Endodermal cell (in vitro differentiated cells): Measurements from ENCODE around the gene SFT2D1. TPM values are rescaled to one million over a fixed set of nuclear protein-coding genes. Genes with fewer than 3 reads are reported as not detected.
"Not testable (repeated sequence)": the region's sequence is repeated elsewhere in the genome, so short reads cannot be mapped to it uniquely, and the experiment has no call there.

ENCODE experiments used
- DNase-seq: peaks from one replicate; pipeline ENCODE4 v3.0.0-alpha.2; 2017
- H3K27ac ChIP-seq: 2 replicates; pipeline ENCODE4 v1.5.1; 2013; ENCODE audit warnings: mild to moderate bottlenecking, low read depth, low read length, moderate library complexity
- H3K27me3 ChIP-seq: 2 replicates; pipeline ENCODE4 v1.6.1; 2013; ENCODE audit warnings: mild to moderate bottlenecking, low read length, moderate library complexity; ENCODE audit not compliant: insufficient read depth, control insufficient read depth, poor library complexity, severe bottlenecking
- H3K36me3 ChIP-seq: 2 replicates; pipeline ENCODE4 v1.7.0; 2013; ENCODE audit warnings: mild to moderate bottlenecking, low read length, moderate library complexity; ENCODE audit not compliant: control insufficient read depth, insufficient read depth
- H3K4me1 ChIP-seq: one replicate; pipeline ENCODE4 v1.7.0; 2013; ENCODE audit warnings: low read length; ENCODE audit not compliant: control insufficient read depth, insufficient read depth
- H3K4me3 ChIP-seq: 2 replicates; pipeline ENCODE4 v1.5.1; 2013; ENCODE audit warnings: mild to moderate bottlenecking, low read length, moderate library complexity
- H3K9ac ChIP-seq: 2 replicates; pipeline ENCODE4 v1.6.1; 2013; ENCODE audit warnings: mild to moderate bottlenecking, low read length, moderate library complexity; ENCODE audit not compliant: poor library complexity, severe bottlenecking; ENCODE audit errors: extremely low read depth
- H3K9me3 ChIP-seq: 2 replicates; pipeline ENCODE4 v1.6.1; 2013; ENCODE audit warnings: mild to moderate bottlenecking, low read length, moderate library complexity; ENCODE audit not compliant: control insufficient read depth
- H3K27ac Mint-ChIP-seq: 2 replicates; pipeline ENCODE4 v1.8.0; 2020; ENCODE audit warnings: mixed read lengths
- H3K27me3 Mint-ChIP-seq: 2 replicates; pipeline ENCODE4 v1.8.0; 2021; ENCODE audit warnings: mild to moderate bottlenecking, mixed read lengths; ENCODE audit not compliant: insufficient read depth
- H3K36me3 Mint-ChIP-seq: 2 replicates; pipeline ENCODE4 v1.8.0; 2020; ENCODE audit warnings: low read depth, mixed read lengths
- H3K4me1 Mint-ChIP-seq: 2 replicates; pipeline ENCODE4 v1.8.0; 2020; ENCODE audit warnings: mixed read lengths
- H3K4me3 Mint-ChIP-seq: 2 replicates; pipeline ENCODE4 v1.8.0; 2020; ENCODE audit warnings: mild to moderate bottlenecking, moderate library complexity, mixed read lengths
- H3K9me3 Mint-ChIP-seq: 2 replicates; pipeline ENCODE4 v1.8.0; 2020; ENCODE audit warnings: mild to moderate bottlenecking, mixed read lengths
- WGBS, 2 experiments: methylation state at CpG; one replicate each; pipeline versions ENCODE4 v1.1.5 to v1.1.7; 2013; ENCODE audit warnings: missing lambda C conversion rate in 2 of 2, mixed read lengths in 1 of 2; ENCODE audit not compliant: insufficient coverage in 1 of 2, insufficient read length in 1 of 2; 5-methylcytosine and 5-hydroxymethylcytosine counted together
- total RNA-seq, 2 donors: library from RNA; stranded (reverse); fragmentation: NEBNext Ultra II Directional in 1 of 2; extraction: Animal tissue kit (Norgen Biotek cat#: 25700) in 1 of 2; gene quantifications; 2 replicates in 1 of 2; 3 replicates in 1 of 2; pipeline ENCODE4 v1.2.1, GENCODE V29; 2021
- TF ChIP-seq, protein P1 (sequence below): fragments of 200-600 bp; sonication (generic); conservative IDR thresholded peaks from 2 replicates; pipeline ENCODE4 v1.5.0; 2021; ENCODE audit warnings: antibody characterized with exemption, mild to moderate bottlenecking

SFT2D1 gene
- total RNA-seq, 2 donors from 2014 or later = 42.4 to 53.9 TPM

DNA sequence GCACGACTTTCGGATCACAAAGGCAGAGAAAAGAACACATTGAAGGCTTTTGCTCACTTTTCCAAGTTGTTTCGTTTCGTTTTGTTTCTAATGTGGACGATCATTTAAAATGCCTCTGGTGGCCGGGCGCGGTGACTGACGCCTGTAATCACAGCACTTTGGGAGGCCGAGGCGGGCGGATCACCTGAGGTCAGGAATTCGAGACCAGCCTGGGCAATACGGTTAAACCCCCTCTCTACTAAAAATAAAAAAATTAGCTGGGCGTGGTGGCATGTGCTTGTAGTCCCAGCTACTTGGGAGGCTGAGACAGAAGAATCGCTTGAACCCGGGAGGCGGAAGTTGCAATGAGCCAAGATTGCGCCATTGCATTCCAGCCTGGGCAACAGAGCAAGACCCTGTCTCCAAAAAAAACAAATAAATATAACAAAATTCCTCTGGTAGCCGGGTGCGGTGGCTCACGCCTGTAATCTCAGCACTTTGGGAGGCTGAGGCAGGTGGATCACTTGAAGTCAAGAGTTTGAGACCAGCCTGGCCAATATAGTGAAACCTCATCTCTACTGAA lies 41.5 kb upstream of the SFT2D1 start:
- not testable (repeated sequence) for H3K4me1 ChIP-seq, H3K9me3 Mint-ChIP-seq, DNase-seq, H3K4me1 Mint-ChIP-seq, H3K27me3 Mint-ChIP-seq, H3K36me3 Mint-ChIP-seq, H3K36me3 ChIP-seq, H3K27me3 ChIP-seq, H3K9me3 ChIP-seq
- H3K9ac ChIP-seq = peak overlapping the region; percentile 81
- H3K4me3 ChIP-seq = peak overlapping the region; percentile 93
- Mint-ChIP-seq H3K27ac (peak overlapping the region; percentile 95), H3K4me3 (peak overlapping the region; percentile 74)
- TF ChIP-seq, protein P1, sequence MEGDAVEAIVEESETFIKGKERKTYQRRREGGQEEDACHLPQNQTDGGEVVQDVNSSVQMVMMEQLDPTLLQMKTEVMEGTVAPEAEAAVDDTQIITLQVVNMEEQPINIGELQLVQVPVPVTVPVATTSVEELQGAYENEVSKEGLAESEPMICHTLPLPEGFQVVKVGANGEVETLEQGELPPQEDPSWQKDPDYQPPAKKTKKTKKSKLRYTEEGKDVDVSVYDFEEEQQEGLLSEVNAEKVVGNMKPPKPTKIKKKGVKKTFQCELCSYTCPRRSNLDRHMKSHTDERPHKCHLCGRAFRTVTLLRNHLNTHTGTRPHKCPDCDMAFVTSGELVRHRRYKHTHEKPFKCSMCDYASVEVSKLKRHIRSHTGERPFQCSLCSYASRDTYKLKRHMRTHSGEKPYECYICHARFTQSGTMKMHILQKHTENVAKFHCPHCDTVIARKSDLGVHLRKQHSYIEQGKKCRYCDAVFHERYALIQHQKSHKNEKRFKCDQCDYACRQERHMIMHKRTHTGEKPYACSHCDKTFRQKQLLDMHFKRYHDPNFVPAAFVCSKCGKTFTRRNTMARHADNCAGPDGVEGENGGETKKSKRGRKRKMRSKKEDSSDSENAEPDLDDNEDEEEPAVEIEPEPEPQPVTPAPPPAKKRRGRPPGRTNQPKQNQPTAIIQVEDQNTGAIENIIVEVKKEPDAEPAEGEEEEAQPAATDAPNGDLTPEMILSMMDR = peak; percentile 63
- 41 to 57% methylated on average over 12 to 22 of the region's 22 CpGs for WGBS, 2 experiments
- peak overlapping the region; percentile 67 for H3K27ac ChIP-seq

DNA sequence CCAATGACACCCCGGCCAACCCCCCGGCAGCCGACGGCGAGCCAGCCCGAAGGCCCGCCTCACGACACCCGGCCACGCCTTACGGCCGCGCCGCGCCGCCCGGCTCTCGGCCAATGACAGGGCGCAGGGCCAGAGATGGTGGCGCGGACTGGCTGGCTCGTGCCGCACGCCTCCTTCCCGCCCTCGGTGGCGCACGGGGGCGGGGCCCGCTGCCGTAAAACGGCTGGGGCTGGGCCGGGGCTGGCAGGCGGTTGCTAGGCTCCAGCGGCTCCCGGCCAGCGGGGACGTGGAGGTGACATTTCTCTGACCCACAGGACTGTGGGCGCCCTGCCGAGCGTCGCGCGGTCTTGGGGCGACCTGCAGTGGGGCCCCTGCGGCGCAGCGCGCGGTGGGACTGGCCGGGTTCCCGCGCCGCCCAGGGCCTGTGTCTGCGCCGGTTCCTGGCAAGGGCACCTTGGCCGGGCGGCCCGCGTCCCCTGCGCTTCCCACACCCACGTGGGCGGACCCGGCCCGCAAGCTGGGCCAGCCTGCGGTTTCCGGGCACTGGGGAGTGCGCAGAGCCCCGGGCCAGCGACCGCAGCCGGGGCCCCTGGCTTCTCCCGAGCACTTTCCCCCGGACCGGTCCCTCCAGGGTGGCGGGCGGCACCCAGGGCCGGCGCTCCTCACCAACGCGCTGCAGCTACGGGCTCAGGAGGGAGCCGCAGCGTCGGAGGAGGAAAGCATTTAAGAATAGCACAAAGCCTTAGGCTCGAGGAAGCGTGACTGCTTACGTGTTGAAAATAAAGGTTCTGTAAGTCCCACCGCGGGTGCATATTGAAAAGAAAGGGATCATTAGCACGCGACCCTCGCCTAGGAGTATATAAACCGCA lies 40.8 kb upstream of the SFT2D1 start, which contains the start of gene MPC1:
TSS of gene MPC1 (minus strand) at position 8 of the 869 bp plus-strand sequence. CDS start 64 bp downstream, outside the sequence.
- WGBS, 2 experiments = 0% methylated on average over 74 to 94 of the region's 94 CpGs

DNA sequence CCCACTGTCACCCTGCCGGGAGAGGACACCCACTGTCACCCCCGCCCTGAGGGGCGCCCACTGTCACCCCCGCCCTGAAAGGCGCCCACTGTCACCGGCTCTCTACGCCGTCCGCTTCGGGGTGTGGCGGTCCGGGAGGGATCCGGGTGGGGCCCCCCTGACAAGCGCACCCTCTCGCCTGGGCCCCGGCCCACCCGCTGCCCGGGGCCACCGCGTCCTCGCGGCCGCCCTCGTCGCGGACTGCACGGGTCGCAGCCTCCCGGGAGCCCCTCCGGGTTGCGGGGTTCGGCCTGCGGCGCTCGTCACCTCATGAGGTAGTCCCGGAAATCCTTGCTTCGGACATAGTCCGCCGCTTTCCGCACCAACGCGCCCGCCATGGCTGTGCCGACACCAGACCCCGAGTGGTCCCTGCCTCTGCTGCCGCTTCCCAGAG lies 40.2 kb upstream of the SFT2D1 start:
- Mint-ChIP-seq H3K27ac (no peak overlapping the region), H3K9me3 (no peaks in the 10 kb centered on the region), H3K36me3 (no peaks in the 10 kb centered on the region), H3K4me3 (peak overlapping the region; percentile 74), H3K27me3 (no peaks in the 10 kb centered on the region), H3K4me1 (no peaks in the 10 kb centered on the region)
- TF ChIP-seq, protein P1 = no peak
- Histone ChIP-seq H3K9ac (peak overlapping the region; percentile 34), H3K27me3 (peaks cover 5% of the 10 kb centered on the region), H3K36me3 (no peaks in the 10 kb centered on the region), H3K4me1 (no peaks in the 10 kb centered on the region), H3K9me3 (no peaks in the 10 kb centered on the region), H3K27ac (no peak overlapping the region), H3K4me3 (peak overlapping the region; percentile 93)
- no peak for DNase-seq
- 0% methylated on average over 13 to 46 of the region's 46 CpGs for WGBS, 2 experiments

More for the DNA sequence above, 40.8 kb upstream of the SFT2D1 start, which contains the start of gene MPC1:
- H3K9ac ChIP-seq = peak within 1 kb of the TSS; percentile 81
- H3K27ac ChIP-seq = peak within 1 kb of the TSS; percentile 67
- peak within 1 kb of the TSS; percentile 93 for H3K4me3 ChIP-seq
- Mint-ChIP-seq H3K4me3 (peak within 1 kb of the TSS; percentile 74), H3K36me3 (no peaks in the 10 kb centered on the region), H3K9me3 (no peaks in the 10 kb centered on the region), H3K4me1 (no peaks in the 10 kb centered on the region), H3K27me3 (no peaks in the 10 kb centered on the region), H3K27ac (peak within 1 kb of the TSS; percentile 95)
- TF ChIP-seq, protein P1 = no peak
- peak; percentile 98 for DNase-seq
- H3K4me1 ChIP-seq = no peaks in the 10 kb centered on the region
- H3K27me3 ChIP-seq = peaks cover 5% of the 10 kb centered on the region
- no peaks in the 10 kb centered on the region for H3K9me3 ChIP-seq
- H3K36me3 ChIP-seq = no peaks in the 10 kb centered on the region
